GM23248 (cell line): ENCODE measurements around the gene TAS2R46.

ENCODE experiments used
- EZH2 ChIP-seq: fragments of 200-600 bp; sonication (generic); IDR thresholded peaks from 2 replicates; pipeline ENCODE4 v1.6.1; 2018; ENCODE audit warnings: antibody characterized with exemption, mild to moderate bottlenecking; ENCODE audit not compliant: insufficient read depth, poor library complexity, severe bottlenecking
- EZH2phosphoT487 ChIP-seq: fragments of 200-600 bp; sonication (generic); IDR thresholded peaks from 2 replicates; pipeline ENCODE4 v1.6.1; 2018; ENCODE audit warnings: antibody characterized with exemption, moderate library complexity, mild to moderate bottlenecking, low read depth; ENCODE audit not compliant: insufficient read depth

- TF ChIP-seq EZH2phosphoT487 = no peak
- no peak for TF ChIP-seq EZH2
Observed at GRCh38 chr12:11059784-11060183, 2.3 kb downstream of the TAS2R46 start.
